Stimulated activated CD8-positive, alpha-beta memory T cell treated with anti-CD3 and anti-CD28 coated beads, Interleukin-4, amount 100 ng/mL, for 48 hours (primary cell): ENCODE measurements around the gene LTBP1.

ENCODE experiments used
- DNase-seq: peaks from one replicate; pipeline ENCODE4 v3.0.0-alpha.2; 2020

Gene LTBP1

DNA sequence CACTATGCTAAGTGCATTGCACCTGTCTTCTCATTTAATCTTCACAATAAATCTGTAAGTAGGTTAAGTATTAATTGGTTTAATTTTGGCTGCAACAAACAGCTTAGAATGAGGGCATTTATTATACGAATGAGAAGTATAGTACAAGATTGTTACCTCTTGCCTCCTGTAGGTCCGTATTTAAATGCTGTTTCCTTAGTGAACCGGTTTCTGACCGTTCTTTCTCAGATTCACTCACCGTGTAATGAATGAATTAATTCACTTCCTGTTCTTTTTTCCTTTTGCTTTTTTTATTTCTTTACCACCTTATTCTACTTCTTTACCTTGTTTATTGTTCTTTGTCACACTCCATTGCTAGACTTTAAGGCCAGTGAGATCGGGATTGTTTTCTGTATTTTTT lies 375.9 kb downstream of the LTBP1 start:
- no peak for DNase-seq

GRCh38 chr2:33323957-33324356 lies 377.2 kb downstream of the LTBP1 start:
- no peak for DNase-seq

DNA sequence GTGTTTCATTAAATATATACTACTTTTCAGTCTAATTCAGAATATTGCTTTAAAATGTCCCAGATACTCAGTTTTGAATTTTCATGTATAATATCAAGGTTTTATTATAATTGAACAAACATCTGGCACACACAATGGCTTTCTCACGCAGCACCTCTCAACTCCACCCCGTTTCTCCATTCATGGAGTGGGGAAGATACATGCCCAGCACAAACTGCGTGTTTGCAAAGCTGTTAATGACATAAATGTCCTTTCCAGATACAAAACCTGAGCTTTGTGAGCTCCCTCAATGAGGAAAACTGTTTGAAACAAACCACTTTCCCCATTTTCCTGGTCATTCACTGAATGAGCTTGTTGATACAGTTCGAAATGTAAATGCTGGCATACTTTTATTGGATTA lies 379.3 kb downstream of the LTBP1 start:
- DNase-seq: no peak

- DNase-seq: no peak
These were observed 386.7 kb downstream of the LTBP1 start for GRCh38 chr2:33333433-33333832.

DNA sequence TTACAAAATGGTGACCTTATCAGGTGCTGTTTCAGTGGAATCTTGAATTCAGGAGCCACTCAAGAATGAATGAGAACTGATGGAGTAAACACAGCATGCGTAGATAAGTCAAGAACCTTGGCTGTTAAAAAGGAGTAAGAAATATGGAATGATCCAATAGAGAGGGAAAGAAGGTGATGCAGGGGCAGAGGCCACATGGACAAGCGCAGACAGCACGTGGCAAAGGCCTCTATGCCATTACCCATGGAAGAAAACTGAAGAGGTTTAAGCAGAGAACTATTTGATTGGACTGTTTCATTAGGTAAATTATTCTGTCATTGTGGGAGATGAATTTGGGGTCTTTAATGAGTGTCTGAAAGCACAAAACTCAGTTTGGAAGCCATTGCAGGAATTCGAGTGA lies 387.3 kb downstream of the LTBP1 start:
- no peak for DNase-seq

GRCh38 chr2:33335516-33335915 lies 388.8 kb downstream of the LTBP1 start:
- no peak for DNase-seq

DNA sequence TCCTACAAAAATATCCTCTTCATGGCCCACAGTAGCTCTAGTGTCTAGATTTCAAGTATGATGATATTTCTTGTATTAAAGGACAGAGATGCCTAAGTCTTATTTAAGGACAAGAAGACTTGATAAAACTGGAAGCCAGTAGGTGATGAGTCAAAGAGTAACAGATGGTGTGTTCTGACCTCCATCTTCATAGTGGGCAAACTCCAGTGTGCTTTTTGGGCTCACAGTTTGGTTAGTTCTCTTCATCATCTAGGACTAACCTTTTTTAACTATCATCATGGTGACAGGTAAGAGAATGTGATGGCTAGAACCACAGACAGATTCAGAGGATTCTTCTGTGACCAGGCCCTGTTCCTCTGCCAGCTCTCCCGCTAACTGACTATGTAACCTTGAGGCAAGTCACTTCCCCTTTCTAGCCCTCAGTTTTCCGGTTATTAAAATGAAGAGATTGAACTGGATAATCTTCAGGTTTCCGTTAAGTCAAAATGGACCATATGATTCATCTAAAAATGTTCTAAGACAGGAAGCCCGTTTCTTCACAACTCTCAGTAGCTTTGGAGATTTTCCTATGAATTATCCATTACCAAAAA lies 389.4 kb downstream of the LTBP1 start:
- no peak for DNase-seq

- no peak for DNase-seq
These were observed 390.7 kb downstream of the LTBP1 start for GRCh38 chr2:33337385-33337960.

GRCh38 chr2:33337981-33338380 lies 391.2 kb downstream of the LTBP1 start:
- no peak for DNase-seq

DNA sequence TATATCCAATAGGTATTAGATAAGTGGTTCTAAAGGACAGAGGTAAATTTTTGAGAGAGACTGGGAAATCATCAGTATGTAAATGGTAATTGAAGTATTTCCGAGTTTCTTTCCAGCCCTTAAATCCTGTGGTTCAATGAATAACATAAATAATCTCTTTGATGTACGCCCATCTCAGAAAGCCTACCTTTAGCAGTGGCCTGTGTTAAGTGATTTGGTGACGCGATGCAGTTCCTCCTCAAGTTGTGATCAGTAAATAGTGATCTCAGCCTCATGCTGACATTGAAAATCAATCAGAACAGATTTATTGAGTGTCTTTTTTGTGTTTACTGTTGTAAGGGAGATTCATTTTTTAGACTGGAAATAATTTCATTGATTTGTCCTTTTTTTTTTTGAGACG lies 392.5 kb downstream of the LTBP1 start:
- DNase-seq: no peak

GRCh38 chr2:33340280-33340679 lies 393.5 kb downstream of the LTBP1 start:
- DNase-seq: no peak

DNA sequence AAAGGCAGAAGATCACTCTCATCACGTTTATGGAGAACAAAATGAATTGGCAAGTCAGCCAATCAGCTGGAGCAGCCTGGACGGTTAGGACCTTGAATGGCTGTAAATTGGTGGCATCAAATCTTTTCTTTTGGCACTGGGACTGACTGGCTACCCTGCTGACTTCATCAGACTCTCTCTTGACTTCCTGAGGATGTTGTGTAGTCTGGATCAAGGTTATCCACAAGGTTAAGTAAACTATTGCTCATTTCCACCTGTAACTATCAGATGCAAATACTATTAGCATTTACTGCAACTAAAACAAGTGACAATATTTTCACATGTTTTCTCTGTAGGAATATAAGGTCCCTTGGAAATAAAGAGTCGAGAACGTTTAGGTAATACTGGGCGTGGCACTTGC lies 395.4 kb downstream of the LTBP1 start:
- DNase-seq: no peak

GRCh38 chr2:33342705-33343104 lies 396.0 kb downstream of the LTBP1 start:
- DNase-seq: no peak

GRCh38 chr2:33343387-33343895 lies 396.7 kb downstream of the LTBP1 start:
- no peak for DNase-seq

DNA sequence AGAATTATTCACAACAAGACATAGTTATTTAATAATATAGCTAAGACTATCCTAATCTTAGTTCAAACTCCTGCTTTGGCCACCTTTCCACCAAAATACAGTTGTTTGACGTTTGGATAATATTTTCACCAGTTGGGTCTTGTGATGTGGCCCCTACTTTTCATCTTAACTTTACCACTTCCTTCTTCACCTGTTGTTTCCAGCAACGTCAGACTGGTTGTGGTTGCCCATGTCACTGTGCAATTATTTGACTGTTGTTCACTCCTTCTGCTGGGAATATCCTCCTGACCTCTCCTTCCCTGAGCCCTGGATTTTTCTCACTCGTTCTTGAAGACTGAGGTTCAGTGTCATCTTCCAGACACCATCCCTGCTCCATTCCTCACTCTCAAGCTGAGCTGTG lies 397.5 kb downstream of the LTBP1 start:
- DNase-seq: no peak

DNA sequence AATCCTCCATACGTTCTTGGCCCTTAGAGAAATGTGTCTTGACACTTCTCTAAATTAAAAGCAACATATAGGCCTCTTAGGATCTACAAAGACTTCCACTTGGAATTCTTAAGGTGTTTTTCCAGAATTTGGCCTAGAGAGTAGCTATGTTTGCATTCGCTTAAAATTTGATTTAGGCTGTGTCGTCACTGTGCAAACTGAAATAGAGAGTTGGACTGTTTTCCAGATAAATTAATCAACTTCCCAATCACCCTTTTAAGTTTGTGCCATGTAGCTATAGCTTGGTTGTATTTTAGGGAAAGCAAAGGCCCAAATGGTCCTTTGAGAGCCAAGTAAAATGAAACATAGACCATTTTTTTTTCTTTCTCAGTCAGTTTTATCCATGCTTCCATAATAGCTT lies 401.1 kb downstream of the LTBP1 start:
- no peak for DNase-seq

DNA sequence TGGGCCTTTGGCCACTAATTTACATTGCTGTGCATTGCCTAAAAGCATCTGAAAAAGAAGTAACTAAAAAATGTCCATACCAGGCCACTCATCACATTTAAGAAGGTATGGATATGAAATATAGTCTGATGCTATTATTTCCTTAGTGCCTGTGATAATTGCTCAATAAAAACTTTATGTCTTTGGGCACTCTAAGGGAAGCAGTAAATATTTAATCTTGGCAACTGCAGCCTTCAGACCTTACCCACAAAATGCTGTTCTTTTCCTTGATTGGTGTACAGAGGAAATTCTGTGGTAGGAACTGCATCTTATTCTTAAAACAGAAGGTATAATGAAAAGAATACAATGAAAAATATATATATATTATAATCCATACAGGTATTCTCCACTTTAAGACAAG lies 403.9 kb downstream of the LTBP1 start:
- no peak for DNase-seq

GRCh38 chr2:33351781-33352180 lies 405.0 kb downstream of the LTBP1 start:
- no peak for DNase-seq

DNA sequence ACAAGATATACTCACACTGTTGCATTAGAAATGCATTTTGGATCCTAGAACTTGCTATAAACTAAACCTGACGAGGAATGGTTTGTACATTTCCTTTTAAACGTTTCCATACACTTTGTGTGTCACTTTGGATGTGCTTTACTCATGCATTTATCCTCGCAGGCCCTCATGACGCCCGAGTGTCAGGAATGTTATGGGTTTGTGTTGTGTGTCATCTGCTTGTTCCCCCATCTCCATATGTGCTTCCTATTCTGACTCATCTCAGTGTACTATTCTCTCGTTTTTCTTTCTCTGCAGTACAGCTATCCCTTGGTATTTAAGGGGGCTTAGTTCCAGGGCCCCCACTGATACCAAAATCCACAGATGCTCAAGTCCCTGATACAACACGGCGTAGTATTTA lies 408.2 kb downstream of the LTBP1 start:
- no peak for DNase-seq

- DNase-seq: no peak
These were observed 412.1 kb downstream of the LTBP1 start for GRCh38 chr2:33358878-33359277.

GRCh38 chr2:33363325-33364298 lies 416.9 kb downstream of the LTBP1 start:
- no peak for DNase-seq

GRCh38 chr2:33365264-33365970 lies 418.7 kb downstream of the LTBP1 start:
- no peak for DNase-seq

- DNase-seq: no peak
These were observed 419.7 kb downstream of the LTBP1 start for GRCh38 chr2:33366473-33366872.
